GM19395 (cell line): ENCODE results near the gene ACMSD.
"Not testable (repeated sequence)": the region's sequence is repeated elsewhere in the genome, so short reads cannot be mapped to it uniquely, and the experiment has no call there.

ENCODE experiments used
- ATAC-seq: cut with Tn5 transposase; IDR thresholded peaks from one replicate; pipeline ENCODE4 v1.9.1; 2021; ENCODE audit warnings: mild to moderate bottlenecking, moderate library complexity; ENCODE audit not compliant: unreplicated experiment

Gene ACMSD

GRCh38 chr2:134847582-134847981, 9.2 kb downstream of the ACMSD start:
- not testable (repeated sequence) for ATAC-seq

GRCh38 chr2:134852518-134852917, 14.1 kb downstream of the ACMSD start:
- no peak for ATAC-seq

GRCh38 chr2:134855709-134856108, 17.3 kb downstream of the ACMSD start:
- no peak for ATAC-seq

- ATAC-seq = no peak
Measured at GRCh38 chr2:134858245-134858644, 19.8 kb downstream of the ACMSD start.

GRCh38 chr2:134861173-134861572, 22.8 kb downstream of the ACMSD start:
- no peak for ATAC-seq

GRCh38 chr2:134862069-134862468, 23.7 kb downstream of the ACMSD start:
- ATAC-seq = no peak

GRCh38 chr2:134862674-134863073, 24.3 kb downstream of the ACMSD start:
- no peak for ATAC-seq

GRCh38 chr2:134863446-134863845, 25.0 kb downstream of the ACMSD start:
- no peak for ATAC-seq

- no peak for ATAC-seq
Measured at GRCh38 chr2:134865067-134865787, 26.8 kb downstream of the ACMSD start.

GRCh38 chr2:134866498-134867099, 28.2 kb downstream of the ACMSD start:
- ATAC-seq = no peak

- no peak for ATAC-seq
Measured at GRCh38 chr2:134869946-134870736, 31.7 kb downstream of the ACMSD start.

- no peak for ATAC-seq
Measured at GRCh38 chr2:134873152-134873551, 34.7 kb downstream of the ACMSD start.

- no peak for ATAC-seq
Measured at GRCh38 chr2:134875309-134875708, 36.9 kb downstream of the ACMSD start.

GRCh38 chr2:134882773-134883172, 44.4 kb downstream of the ACMSD start:
- ATAC-seq = no peak

GRCh38 chr2:134883552-134884293, 45.3 kb downstream of the ACMSD start:
- no peak for ATAC-seq

GRCh38 chr2:134884435-134884834, 46.0 kb downstream of the ACMSD start:
- ATAC-seq = no peak

- no peak for ATAC-seq
Measured at GRCh38 chr2:134892282-134893035, 54.0 kb downstream of the ACMSD start.

- no peak for ATAC-seq
Measured at GRCh38 chr2:134897932-134898331, 59.5 kb downstream of the ACMSD start.

GRCh38 chr2:134899204-134899603, 60.8 kb downstream of the ACMSD start:
- ATAC-seq = no peak

GRCh38 chr2:134900151-134900550, 61.7 kb downstream of the ACMSD start:
- no peak for ATAC-seq
